Caco-2 (cell line): ENCODE results near the gene SIRPA. TPM values are rescaled to one million over a fixed set of nuclear protein-coding genes. Genes with fewer than 3 reads are reported as not detected.

ENCODE experiments used
- BruUV-seq: library from RNA; stranded (reverse); fragments of 400-500 nt; replicated peaks from 2 replicates; lab custom pipeline; 2021; lab: Mats Ljungman, UMichigan
- CTCF ChIA-PET: fragments of 300-600 bp; sonication (Branson Sonifier 250); formaldehyde crosslinking; loops from one replicate; lab custom pipeline; 2022; ENCODE audit warnings: antibody characterized with exemption; lab: Charles Lee
- POLR2A ChIA-PET: fragments of 300-600 bp; sonication (Branson Sonifier 250); formaldehyde crosslinking; loops from one replicate; lab custom pipeline; 2022; ENCODE audit warnings: antibody characterized with exemption; lab: Charles Lee
- DNase-seq, 2 experiments: peaks; one replicate each; pipeline versions ENCODE4 v3.0.0 to v3.0.0-alpha.2; 2020 to 2022
- H3K27me3 ChIP-seq: replicated peaks from 2 replicates; pipeline ENCODE4 v1.6.0; 2011; ENCODE audit warnings: low read length; ENCODE audit not compliant: control insufficient read depth, insufficient read depth
- H3K36me3 ChIP-seq: 2 replicates; pipeline ENCODE4 v1.5.1; 2011; ENCODE audit warnings: low read length; ENCODE audit not compliant: control insufficient read depth, insufficient read depth
- H3K4me1 ChIP-seq: fragments of 250-450 bp; sonication (Bioruptor Pico); 2 replicates; pipeline ENCODE4 v1.5.1; 2020; ENCODE audit warnings: mild to moderate bottlenecking
- H3K4me3 ChIP-seq: 2 replicates; pipeline ENCODE4 v1.5.1; 2011; ENCODE audit warnings: low read depth, mild to moderate bottlenecking, control low read depth, low read length
- H3K9me3 ChIP-seq: fragments of 250-450 bp; sonication (Bioruptor Pico); 2 replicates; pipeline ENCODE4 v1.5.1; 2020; ENCODE audit warnings: mild to moderate bottlenecking, moderate library complexity
- H3K27ac Mint-ChIP-seq: one replicate; pipeline ENCODE4 v1.8.0; 2022; ENCODE audit warnings: mixed read lengths; ENCODE audit not compliant: unreplicated experiment
- H3K27me3 Mint-ChIP-seq: one replicate; pipeline ENCODE4 v1.8.0; 2022; ENCODE audit warnings: mixed read lengths; ENCODE audit not compliant: insufficient read depth, unreplicated experiment
- H3K36me3 Mint-ChIP-seq: one replicate; pipeline ENCODE4 v1.8.0; 2022; ENCODE audit warnings: mild to moderate bottlenecking, mixed read lengths; ENCODE audit not compliant: insufficient read depth, unreplicated experiment
- H3K4me1 Mint-ChIP-seq: one replicate; pipeline ENCODE4 v1.8.0; 2022; ENCODE audit warnings: low read depth, mixed read lengths; ENCODE audit not compliant: unreplicated experiment
- H3K4me3 Mint-ChIP-seq: one replicate; pipeline ENCODE4 v1.8.0; 2022; ENCODE audit warnings: mild to moderate bottlenecking, moderate library complexity, mixed read lengths; ENCODE audit not compliant: unreplicated experiment
- H3K9me3 Mint-ChIP-seq: one replicate; pipeline ENCODE4 v1.8.0; 2022; ENCODE audit warnings: mixed read lengths; ENCODE audit not compliant: unreplicated experiment
- CTCF ChIP-seq, 2 experiments: fragments of 200-600 bp in 1 of 2; IDR thresholded peaks; 1 replicate in 1 of 2; 2 replicates in 1 of 2; pipeline versions ENCODE4 v1.5.1 to v1.8.0; 2011 to 2022; ENCODE audit warnings: antibody characterized with exemption in 1 of 2, control low read depth in 1 of 2, inconsistent platforms in 1 of 2, low read depth in 1 of 2, low read length in 1 of 2, mild to moderate bottlenecking in 1 of 2, moderate library complexity in 1 of 2; ENCODE audit not compliant: insufficient read depth in 1 of 2, severe bottlenecking in 1 of 2, unreplicated experiment in 1 of 2
- intact Hi-C: fragments of 100-400 bp; cut with micrococcal nuclease; formaldehyde crosslinking; loops from one replicate; pipeline ENCODE4 v1.10.0; 2022; ENCODE audit not compliant: unreplicated experiment
- total RNA-seq: library from RNA; stranded (reverse); gene quantifications from 2 replicates; pipeline ENCODE4 v1.2.3, GENCODE V29; 2022

Gene SIRPA
- total RNA-seq, 1 experiment from 2014 or later = 33.3 TPM

GRCh38 chr20:1938464-1939269, 43.5 kb downstream of the SIRPA start:
- BruUV-seq = no TSS peak
- Histone ChIP-seq H3K4me3 (no peak overlapping the region), H3K27me3 (no peaks in the 10 kb centered on the region), H3K9me3 (no peaks in the 10 kb centered on the region), H3K36me3 (0 out of 2 replicates have a peak, but pooled peaks cover 1% of the 10 kb centered on the region), H3K4me1 (peaks cover 27% of the 10 kb centered on the region)
- TF ChIP-seq CTCF (IDR thresholded peaks at IDR 0.05; ENCODE audit: insufficient read depth in 1 of 2, low read depth in 1 of 2, low read length in 1 of 2, severe bottlenecking in 1 of 2, unreplicated experiment in 1 of 2) = no peak
- intact Hi-C loops = no loop called here
- Mint-ChIP-seq H3K4me3 (no peak overlapping the region), H3K27me3 (no peaks in the 10 kb centered on the region), H3K27ac (no peak overlapping the region), H3K4me1 (peaks cover 18% of the 10 kb centered on the region), H3K9me3 (no peaks in the 10 kb centered on the region), H3K36me3 (peaks cover 9% of the 10 kb centered on the region)
- ChIA-PET CTCF (no interaction called here), POLR2A (no interaction called here)
- DNase-seq = no peak

- H3K27me3 Mint-ChIP-seq = no peaks in the 10 kb centered on the region
- Histone ChIP-seq H3K4me1 (peaks cover 33% of the 10 kb centered on the region), H3K4me3 (no peak overlapping the region), H3K9me3 (no peaks in the 10 kb centered on the region), H3K27me3 (no peaks in the 10 kb centered on the region), H3K36me3 (0 out of 2 replicates have a peak, but pooled peaks cover 1% of the 10 kb centered on the region)
- H3K9me3 Mint-ChIP-seq = no peaks in the 10 kb centered on the region
- H3K27ac Mint-ChIP-seq = no peak overlapping the region
- ChIA-PET CTCF (no interaction called here), POLR2A (no interaction called here)
- H3K36me3 Mint-ChIP-seq = peaks cover 9% of the 10 kb centered on the region
- intact Hi-C loops = no loop called here
- peaks cover 21% of the 10 kb centered on the region for H3K4me1 Mint-ChIP-seq
- TF ChIP-seq CTCF (IDR thresholded peaks at IDR 0.05; ENCODE audit: insufficient read depth in 1 of 2, low read depth in 1 of 2, low read length in 1 of 2, severe bottlenecking in 1 of 2, unreplicated experiment in 1 of 2) = no peak
- no peak for DNase-seq
- H3K4me3 Mint-ChIP-seq = no peak overlapping the region
- BruUV-seq = no TSS peak
These were observed 44.0 kb downstream of the SIRPA start for GRCh38 chr20:1939270-1939595.

GRCh38 chr20:1940581-1940980, 45.4 kb downstream of the SIRPA start:
- no peaks in the 10 kb centered on the region for H3K27me3 Mint-ChIP-seq
- no peak for DNase-seq
- TF ChIP-seq CTCF (IDR thresholded peaks at IDR 0.05; ENCODE audit: insufficient read depth in 1 of 2, low read depth in 1 of 2, low read length in 1 of 2, severe bottlenecking in 1 of 2, unreplicated experiment in 1 of 2) = no peak
- H3K9me3 Mint-ChIP-seq = no peaks in the 10 kb centered on the region
- ChIA-PET POLR2A (no interaction called here), CTCF (no interaction called here)
- H3K36me3 Mint-ChIP-seq = peaks cover 9% of the 10 kb centered on the region
- H3K4me3 Mint-ChIP-seq = no peak overlapping the region
- Histone ChIP-seq H3K4me1 (peaks cover 36% of the 10 kb centered on the region), H3K27me3 (no peaks in the 10 kb centered on the region), H3K9me3 (no peaks in the 10 kb centered on the region), H3K4me3 (no peak overlapping the region), H3K36me3 (no peaks in the 10 kb centered on the region)
- BruUV-seq = no TSS peak
- H3K4me1 Mint-ChIP-seq = peaks cover 21% of the 10 kb centered on the region
- intact Hi-C loops = no loop called here
- H3K27ac Mint-ChIP-seq = no peak overlapping the region
